Endodermal cell (in vitro differentiated cells): ENCODE measurements around the gene RTCA. TPM values are rescaled to one million over a fixed set of nuclear protein-coding genes. Genes with fewer than 3 reads are reported as not detected.

Source experiments
- DNase-seq: peaks from one replicate; pipeline ENCODE4 v3.0.0-alpha.2; 2017
- H3K27ac ChIP-seq: 2 replicates; pipeline ENCODE4 v1.5.1; 2013; ENCODE audit warnings: mild to moderate bottlenecking, low read depth, low read length, moderate library complexity
- H3K27me3 ChIP-seq: 2 replicates; pipeline ENCODE4 v1.6.1; 2013; ENCODE audit warnings: mild to moderate bottlenecking, low read length, moderate library complexity; ENCODE audit not compliant: insufficient read depth, control insufficient read depth, poor library complexity, severe bottlenecking
- H3K36me3 ChIP-seq: 2 replicates; pipeline ENCODE4 v1.7.0; 2013; ENCODE audit warnings: mild to moderate bottlenecking, low read length, moderate library complexity; ENCODE audit not compliant: control insufficient read depth, insufficient read depth
- H3K4me1 ChIP-seq: one replicate; pipeline ENCODE4 v1.7.0; 2013; ENCODE audit warnings: low read length; ENCODE audit not compliant: control insufficient read depth, insufficient read depth
- H3K4me3 ChIP-seq: 2 replicates; pipeline ENCODE4 v1.5.1; 2013; ENCODE audit warnings: mild to moderate bottlenecking, low read length, moderate library complexity
- H3K9ac ChIP-seq: 2 replicates; pipeline ENCODE4 v1.6.1; 2013; ENCODE audit warnings: mild to moderate bottlenecking, low read length, moderate library complexity; ENCODE audit not compliant: poor library complexity, severe bottlenecking; ENCODE audit errors: extremely low read depth
- H3K9me3 ChIP-seq: 2 replicates; pipeline ENCODE4 v1.6.1; 2013; ENCODE audit warnings: mild to moderate bottlenecking, low read length, moderate library complexity; ENCODE audit not compliant: control insufficient read depth
- H3K27ac Mint-ChIP-seq: 2 replicates; pipeline ENCODE4 v1.8.0; 2020; ENCODE audit warnings: mixed read lengths
- H3K27me3 Mint-ChIP-seq: 2 replicates; pipeline ENCODE4 v1.8.0; 2021; ENCODE audit warnings: mild to moderate bottlenecking, mixed read lengths; ENCODE audit not compliant: insufficient read depth
- H3K36me3 Mint-ChIP-seq: 2 replicates; pipeline ENCODE4 v1.8.0; 2020; ENCODE audit warnings: low read depth, mixed read lengths
- H3K4me1 Mint-ChIP-seq: 2 replicates; pipeline ENCODE4 v1.8.0; 2020; ENCODE audit warnings: mixed read lengths
- H3K4me3 Mint-ChIP-seq: 2 replicates; pipeline ENCODE4 v1.8.0; 2020; ENCODE audit warnings: mild to moderate bottlenecking, moderate library complexity, mixed read lengths
- H3K9me3 Mint-ChIP-seq: 2 replicates; pipeline ENCODE4 v1.8.0; 2020; ENCODE audit warnings: mild to moderate bottlenecking, mixed read lengths
- CTCF ChIP-seq: fragments of 200-600 bp; sonication (generic); conservative IDR thresholded peaks from 2 replicates; pipeline ENCODE4 v1.5.0; 2021; ENCODE audit warnings: antibody characterized with exemption, mild to moderate bottlenecking
- WGBS, 2 experiments: methylation state at CpG; one replicate each; pipeline versions ENCODE4 v1.1.5 to v1.1.7; 2013; ENCODE audit warnings: missing lambda C conversion rate in 2 of 2, mixed read lengths in 1 of 2; ENCODE audit not compliant: insufficient coverage in 1 of 2, insufficient read length in 1 of 2; 5-methylcytosine and 5-hydroxymethylcytosine counted together
- total RNA-seq, 2 donors: library from RNA; stranded (reverse); fragmentation: NEBNext Ultra II Directional in 1 of 2; extraction: Animal tissue kit (Norgen Biotek cat#: 25700) in 1 of 2; gene quantifications; 2 replicates in 1 of 2; 3 replicates in 1 of 2; pipeline ENCODE4 v1.2.1, GENCODE V29; 2021

Gene RTCA
- total RNA-seq, 2 donors from 2014 or later, result 46.0 to 49.8 TPM

- H3K4me1 Mint-ChIP-seq, result no peaks in the 10 kb centered on the region
- no peaks in the 10 kb centered on the region for H3K27me3 Mint-ChIP-seq
- Histone ChIP-seq H3K27me3 (no peaks in the 10 kb centered on the region), H3K4me3 (no peak overlapping the region), H3K9ac (no peak overlapping the region), H3K9me3 (no peaks in the 10 kb centered on the region), H3K36me3 (peaks cover 94% of the 10 kb centered on the region), H3K4me1 (no peaks in the 10 kb centered on the region), H3K27ac (no peak overlapping the region)
- DNase-seq, result no peak
- WGBS, 2 experiments, result 96 to 97% methylated on average over 3 of the region's 3 CpGs
- peaks cover 77% of the 10 kb centered on the region for H3K36me3 Mint-ChIP-seq
- no peak overlapping the region for H3K27ac Mint-ChIP-seq
- no peak for TF ChIP-seq CTCF
- H3K4me3 Mint-ChIP-seq, result no peak overlapping the region
- H3K9me3 Mint-ChIP-seq, result no peaks in the 10 kb centered on the region
Measured at GRCh38 chr1:100279358-100279923, 13.4 kb downstream of the RTCA start.

GRCh38 chr1:100279954-100280682 is 14.1 kb downstream of the RTCA start:
- Mint-ChIP-seq H3K27me3 (no peaks in the 10 kb centered on the region), H3K9me3 (no peaks in the 10 kb centered on the region), H3K4me1 (no peaks in the 10 kb centered on the region), H3K4me3 (no peak overlapping the region), H3K27ac (no peak overlapping the region), H3K36me3 (peaks cover 76% of the 10 kb centered on the region)
- Histone ChIP-seq H3K27ac (no peak overlapping the region), H3K27me3 (no peaks in the 10 kb centered on the region), H3K9ac (no peak overlapping the region), H3K36me3 (peaks cover 94% of the 10 kb centered on the region), H3K4me3 (no peak overlapping the region), H3K9me3 (peaks cover 3% of the 10 kb centered on the region), H3K4me1 (no peaks in the 10 kb centered on the region)
- no peak for TF ChIP-seq CTCF
- DNase-seq, result no peak
- 100% methylated on average over 2 of the region's 2 CpGs for WGBS, 2 experiments

GRCh38 chr1:100284591-100284990 is 18.6 kb downstream of the RTCA start:
- WGBS, 2 experiments, result 91 to 95% methylated on average over 4 to 5 of the region's 5 CpGs
- Mint-ChIP-seq H3K9me3 (no peaks in the 10 kb centered on the region), H3K27me3 (no peaks in the 10 kb centered on the region), H3K36me3 (peaks cover 75% of the 10 kb centered on the region), H3K4me1 (no peaks in the 10 kb centered on the region), H3K27ac (no peak overlapping the region), H3K4me3 (no peak overlapping the region)
- Histone ChIP-seq H3K27me3 (no peaks in the 10 kb centered on the region), H3K27ac (no peak overlapping the region), H3K9ac (no peak overlapping the region), H3K36me3 (peaks cover 90% of the 10 kb centered on the region), H3K9me3 (peaks cover 12% of the 10 kb centered on the region), H3K4me1 (no peaks in the 10 kb centered on the region), H3K4me3 (no peak overlapping the region)
- TF ChIP-seq CTCF, result no peak
- no peak for DNase-seq
